DND-41 (cell line): ENCODE data around the gene CFAP299.

Source experiments
- ATAC-seq: fragments of 200-7000 bp; cut with Tn5 transposase; 3 replicates; pipeline ENCODE4 v1.9.1; 2021; ENCODE audit warnings: low read depth; ENCODE audit not compliant: insufficient read depth
- DNase-seq: peaks from one replicate; pipeline ENCODE4 v3.0.0-alpha.2; 2020
- H2AFZ ChIP-seq: 2 replicates; pipeline ENCODE4 v1.6.0; 2012; ENCODE audit warnings: low read depth, low read length
- H3K27ac ChIP-seq: 2 replicates; pipeline ENCODE4 v1.5.1; 2012; ENCODE audit warnings: low read length, inconsistent platforms
- H3K27me3 ChIP-seq: fragments of 200-600 bp; sonication (generic); 2 replicates; pipeline ENCODE4 v1.6.0; 2012; ENCODE audit warnings: low read length, mild to moderate bottlenecking, inconsistent platforms; ENCODE audit not compliant: insufficient read depth, poor library complexity
- H3K36me3 ChIP-seq: 2 replicates; pipeline ENCODE4 v1.5.1; 2012; ENCODE audit warnings: low read length, inconsistent platforms; ENCODE audit not compliant: insufficient read depth
- H3K4me1 ChIP-seq: 2 replicates; pipeline ENCODE4 v1.5.1; 2012; ENCODE audit warnings: mild to moderate bottlenecking, low read length; ENCODE audit not compliant: insufficient read depth
- H3K4me2 ChIP-seq: 2 replicates; pipeline ENCODE4 v1.6.0; 2012; ENCODE audit warnings: mild to moderate bottlenecking, moderate library complexity, low read length, inconsistent platforms; ENCODE audit not compliant: insufficient read depth
- H3K4me3 ChIP-seq, 2 experiments: fragments of 200-600 bp in 1 of 2; shearing (Covaris generic) in 1 of 2; 2 replicates each; pipeline ENCODE4 v1.5.1; 2012 to 2016; ENCODE audit warnings: inconsistent platforms in 2 of 2, low read length in 2 of 2, mild to moderate bottlenecking in 2 of 2, low read depth in 1 of 2, moderate library complexity in 1 of 2
- H3K79me2 ChIP-seq: 2 replicates; pipeline ENCODE4 v1.6.0; 2012; ENCODE audit warnings: low read length, inconsistent platforms; ENCODE audit not compliant: insufficient read depth
- H3K9ac ChIP-seq: 2 replicates; pipeline ENCODE4 v1.6.0; 2012; ENCODE audit warnings: low read depth, mild to moderate bottlenecking, inconsistent platforms, low read length, moderate library complexity
- H3K9me3 ChIP-seq: 2 replicates; pipeline ENCODE4 v1.5.1; 2012; ENCODE audit warnings: low read length, moderate library complexity, mild to moderate bottlenecking, inconsistent platforms; ENCODE audit not compliant: insufficient read depth, severe bottlenecking
- H4K20me1 ChIP-seq: 2 replicates; pipeline ENCODE4 v1.6.0; 2012; ENCODE audit warnings: low read length; ENCODE audit not compliant: insufficient read depth
- CTCF ChIP-seq: IDR thresholded peaks from 2 replicates; pipeline ENCODE4 v1.5.1; 2012; ENCODE audit warnings: borderline replicate concordance, low read length, moderate library complexity, mild to moderate bottlenecking; ENCODE audit not compliant: poor library complexity, severe bottlenecking; ENCODE audit errors: extremely low read depth
- EZH2 ChIP-seq: IDR thresholded peaks from 3 replicates; pipeline ENCODE4 v1.6.1; 2012; ENCODE audit warnings: borderline replicate concordance, low read depth, mild to moderate bottlenecking, moderate library complexity, low read length, inconsistent platforms; ENCODE audit not compliant: severe bottlenecking

CFAP299 gene

GRCh38 chr4:80321776-80322175 lies 13.8 kb upstream of the CFAP299 start:
- Histone ChIP-seq H3K27ac (no peak overlapping the region), H4K20me1 (no peaks in the 10 kb centered on the region), H3K36me3 (no peaks in the 10 kb centered on the region), H3K4me3 (no peak overlapping the region), H3K79me2 (no peaks in the 10 kb centered on the region), H3K4me1 (no peaks in the 10 kb centered on the region), H3K4me2 (no peak overlapping the region), H2AFZ (no peak overlapping the region), H3K9me3 (no peaks in the 10 kb centered on the region), H3K9ac (no peak overlapping the region), H3K27me3 (no peaks in the 10 kb centered on the region)
- no peak for TF ChIP-seq CTCF
- TF ChIP-seq EZH2 = no peak
- ATAC-seq (no peak), DNase-seq (no peak)

GRCh38 chr4:80322716-80323115 lies 12.8 kb upstream of the CFAP299 start:
- Histone ChIP-seq H4K20me1 (no peaks in the 10 kb centered on the region), H3K27ac (no peak overlapping the region), H2AFZ (no peak overlapping the region), H3K36me3 (no peaks in the 10 kb centered on the region), H3K9me3 (no peaks in the 10 kb centered on the region), H3K4me2 (no peak overlapping the region), H3K4me1 (no peaks in the 10 kb centered on the region), H3K9ac (no peak overlapping the region), H3K27me3 (no peaks in the 10 kb centered on the region), H3K4me3 (no peak overlapping the region), H3K79me2 (no peaks in the 10 kb centered on the region)
- DNase-seq = peak; percentile 10
- peak; percentile 62; the same call in 2 of the 3 replicates for ATAC-seq
- TF ChIP-seq CTCF = peak; percentile 46
- TF ChIP-seq EZH2 = no peak

DNA sequence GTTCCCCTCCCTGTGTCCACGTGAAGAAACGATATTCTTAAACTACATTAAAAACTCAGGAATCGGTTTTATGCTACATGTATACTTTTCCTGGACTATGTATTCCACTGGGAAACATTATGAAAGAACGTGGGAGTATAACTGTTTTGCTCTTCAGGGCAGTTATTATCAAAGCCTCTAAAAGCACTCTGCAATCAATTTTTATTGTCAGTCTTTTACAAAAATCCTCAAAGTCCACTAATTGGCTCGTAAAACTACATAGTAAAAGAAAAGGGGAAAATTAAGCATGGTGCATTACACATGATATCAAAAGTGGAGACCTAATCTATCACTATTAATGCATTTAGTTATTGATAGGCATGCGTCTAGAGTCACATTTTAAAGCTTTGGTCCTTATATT lies 11.4 kb upstream of the CFAP299 start:
- H3K4me2 ChIP-seq = no peak overlapping the region
- H3K4me3 ChIP-seq = no peak overlapping the region
- H3K27ac ChIP-seq = no peak overlapping the region
- no peaks in the 10 kb centered on the region for H3K4me1 ChIP-seq
- TF ChIP-seq CTCF = no peak
- no peak for TF ChIP-seq EZH2
- H3K36me3 ChIP-seq = no peaks in the 10 kb centered on the region
- no peak for ATAC-seq
- no peak for DNase-seq
- H2AFZ ChIP-seq = no peak overlapping the region
- H4K20me1 ChIP-seq = no peaks in the 10 kb centered on the region
- no peak overlapping the region for H3K9ac ChIP-seq
- H3K9me3 ChIP-seq = no peaks in the 10 kb centered on the region
- peaks cover 3% of the 10 kb centered on the region for H3K27me3 ChIP-seq
- no peaks in the 10 kb centered on the region for H3K79me2 ChIP-seq

DNA sequence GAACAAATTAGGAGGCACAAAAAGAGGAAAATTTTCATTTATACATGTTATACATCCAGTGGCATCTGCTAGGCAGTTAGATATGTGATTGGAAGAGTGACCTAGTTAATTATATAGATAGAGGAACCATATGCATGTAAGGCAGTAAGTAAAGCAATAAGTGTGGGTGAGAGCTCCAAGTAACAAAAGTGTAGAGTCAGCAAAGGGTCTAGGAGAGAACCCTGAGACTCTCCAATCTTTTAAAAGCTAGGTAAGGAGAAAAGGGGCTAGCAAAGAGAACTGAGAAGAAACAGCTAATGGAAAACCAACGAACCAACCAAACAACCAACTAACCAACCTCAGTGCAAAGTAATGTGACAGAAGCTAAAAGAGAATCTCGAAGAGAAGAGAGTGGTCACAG lies 3.8 kb upstream of the CFAP299 start:
- Histone ChIP-seq H3K9me3 (no peaks in the 10 kb centered on the region), H3K36me3 (no peaks in the 10 kb centered on the region), H3K9ac (no peak overlapping the region), H3K4me3 (no peak overlapping the region), H3K27me3 (peaks cover 3% of the 10 kb centered on the region), H4K20me1 (no peaks in the 10 kb centered on the region), H3K4me1 (no peaks in the 10 kb centered on the region), H3K79me2 (no peaks in the 10 kb centered on the region), H3K4me2 (no peak overlapping the region), H2AFZ (no peak overlapping the region), H3K27ac (no peak overlapping the region)
- no peak for ATAC-seq
- DNase-seq = no peak
- TF ChIP-seq CTCF (no peak), EZH2 (no peak)
